NCI-H1048 (cell line): ENCODE measurements around the gene NIPBL.
"Not testable (repeated sequence)": the region's sequence is repeated elsewhere in the genome, so short reads cannot be mapped to it uniquely, and the experiment has no call there.

Source experiments
- DNase-seq: peaks from one replicate; lab custom pipeline; 2025; lab: John Stamatoyannopoulos, UW

NIPBL gene

GRCh38 chr5:36946101-36946500 is 69.5 kb downstream of the NIPBL start:
- no peak for DNase-seq

GRCh38 chr5:36948041-36948440 is 71.5 kb downstream of the NIPBL start:
- DNase-seq = no peak

GRCh38 chr5:36948650-36949049 is 72.1 kb downstream of the NIPBL start:
- DNase-seq = no peak

GRCh38 chr5:36949593-36949992 is 73.0 kb downstream of the NIPBL start:
- no peak for DNase-seq

- DNase-seq = no peak
Measured at GRCh38 chr5:36950586-36951457, 74.3 kb downstream of the NIPBL start.

GRCh38 chr5:36953043-36953442 is 76.5 kb downstream of the NIPBL start:
- no peak for DNase-seq

- no peak for DNase-seq
Measured at GRCh38 chr5:36957953-36958537, 81.5 kb downstream of the NIPBL start.

GRCh38 chr5:36958612-36959011 is 82.0 kb downstream of the NIPBL start:
- DNase-seq = no peak

GRCh38 chr5:36965179-36965578 is 88.6 kb downstream of the NIPBL start:
- no peak for DNase-seq

- no peak for DNase-seq
Measured at GRCh38 chr5:36969700-36970395, 93.3 kb downstream of the NIPBL start.

GRCh38 chr5:36978196-36978595 is 101.6 kb downstream of the NIPBL start:
- DNase-seq = no peak

- no peak for DNase-seq
Measured at GRCh38 chr5:36982146-36982545, 105.6 kb downstream of the NIPBL start.

- no peak for DNase-seq
Measured at GRCh38 chr5:36985387-36985786, 108.8 kb downstream of the NIPBL start.

GRCh38 chr5:36988396-36988795 is 111.8 kb downstream of the NIPBL start:
- no peak for DNase-seq

- no peak for DNase-seq
Measured at GRCh38 chr5:36998578-36998977, 122.0 kb downstream of the NIPBL start.

GRCh38 chr5:37002176-37002751 is 125.7 kb downstream of the NIPBL start:
- DNase-seq = no peak

- no peak for DNase-seq
Measured at GRCh38 chr5:37005252-37005651, 128.7 kb downstream of the NIPBL start.

- DNase-seq = peak; percentile 9
Measured at GRCh38 chr5:37005946-37006540, 129.5 kb downstream of the NIPBL start.

- DNase-seq = not testable (repeated sequence)
Measured at GRCh38 chr5:37013181-37013580, 136.6 kb downstream of the NIPBL start.

- DNase-seq = no peak
Measured at GRCh38 chr5:37014321-37014720, 137.8 kb downstream of the NIPBL start.

GRCh38 chr5:37015795-37016666 is 139.5 kb downstream of the NIPBL start:
- DNase-seq = no peak
